HUES64 (cell line): ENCODE results near the gene SEBOX.

ENCODE experiments used
- H3K27ac ChIP-seq: 2 replicates; pipeline ENCODE4 v1.7.0; 2013; ENCODE audit warnings: low read depth, low read length, inconsistent platforms
- H3K27me3 ChIP-seq: 2 replicates; pipeline ENCODE4 v1.6.1; 2013; ENCODE audit warnings: mild to moderate bottlenecking, low read length; ENCODE audit not compliant: insufficient read depth
- H3K36me3 ChIP-seq: 2 replicates; pipeline ENCODE4 v1.6.1; 2013; ENCODE audit warnings: mild to moderate bottlenecking, low read length; ENCODE audit not compliant: insufficient read depth
- H3K4me1 ChIP-seq: 2 replicates; pipeline ENCODE4 v1.6.1; 2013; ENCODE audit warnings: mild to moderate bottlenecking, low read length, moderate library complexity; ENCODE audit not compliant: insufficient read depth
- H3K4me3 ChIP-seq: 2 replicates; pipeline ENCODE4 v1.5.1; 2013; ENCODE audit warnings: mild to moderate bottlenecking, low read length, moderate library complexity
- H3K9ac ChIP-seq: 2 replicates; pipeline ENCODE4 v1.6.1; 2013; ENCODE audit warnings: mild to moderate bottlenecking, low read depth, low read length
- H3K9me3 ChIP-seq: 2 replicates; pipeline ENCODE4 v1.6.1; 2013; ENCODE audit warnings: low read depth, low read length; ENCODE audit not compliant: insufficient read depth
- WGBS: fragments of 150-250, 120-280 bp; methylation state at CpG from one replicate; pipeline ENCODE4 v1.1.7; 2013; ENCODE audit warnings: missing lambda C conversion rate; 5-methylcytosine and 5-hydroxymethylcytosine counted together

SEBOX gene

GRCh38 chr17:28335959-28336871 lies 28.8 kb downstream of the SEBOX start:
- 1% methylated on average over 28 of the region's 29 CpGs for WGBS
- Histone ChIP-seq H3K4me3 (peak overlapping the region; percentile 92), H3K4me1 (peaks cover 12% of the 10 kb centered on the region; the same call in 1 of the 2 replicates), H3K36me3 (peaks cover 21% of the 10 kb centered on the region), H3K27me3 (no peaks in the 10 kb centered on the region), H3K9me3 (no peaks in the 10 kb centered on the region), H3K9ac (peak overlapping the region; percentile 81), H3K27ac (peak overlapping the region; percentile 84)

- H3K9me3 ChIP-seq, result no peaks in the 10 kb centered on the region
- peak within 1 kb of the TSS; percentile 92 for H3K4me3 ChIP-seq
- peaks cover 12% of the 10 kb centered on the region; the same call in 1 of the 2 replicates for H3K4me1 ChIP-seq
- H3K27me3 ChIP-seq, result no peaks in the 10 kb centered on the region
- under 1% methylated on average over 62 of the region's 62 CpGs for WGBS
- peak within 1 kb of the TSS; percentile 84 for H3K27ac ChIP-seq
- peaks cover 13% of the 10 kb centered on the region for H3K36me3 ChIP-seq
- H3K9ac ChIP-seq, result peak within 1 kb of the TSS; percentile 81
Observed at GRCh38 chr17:28335201-28335958, 29.6 kb downstream of the SEBOX start, which contains the start of the genes IFT20 and TNFAIP1. Gene IFT20, minus strand, starts transcription at chr17:28335472. Its CDS starts 3,487 bp downstream, at chr17:28331985. Gene TNFAIP1, plus strand, starts transcription at chr17:28335761. Its CDS starts 3,761 bp downstream, at chr17:28339522.

DNA sequence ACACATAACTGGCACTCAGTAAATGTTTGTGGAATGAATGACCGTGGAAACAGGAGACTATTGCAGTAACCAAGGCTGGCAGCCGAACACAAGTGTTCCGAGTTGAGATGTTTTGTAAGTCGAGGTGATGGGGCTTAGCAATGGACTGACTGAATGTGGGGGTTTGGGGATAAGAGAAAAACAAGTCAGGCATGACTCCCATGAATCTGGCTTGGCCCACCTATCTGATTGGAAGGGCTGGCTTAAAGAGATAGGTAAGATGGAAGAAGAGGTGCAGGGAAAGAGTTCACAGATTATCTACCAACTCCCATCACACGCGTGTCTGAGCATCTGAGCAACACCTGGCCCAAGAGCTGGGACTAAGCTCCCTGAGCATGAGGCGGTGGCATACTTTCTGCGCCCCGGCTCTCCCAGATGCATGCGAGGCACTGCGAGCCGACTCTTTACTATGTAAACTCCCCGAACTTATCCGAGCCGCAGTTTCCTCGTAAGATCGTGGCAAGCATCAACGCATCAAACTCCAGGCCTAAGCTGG lies 30.3 kb downstream of the SEBOX start:
- Histone ChIP-seq H3K9me3 (no peaks in the 10 kb centered on the region), H3K27ac (peak overlapping the region; percentile 6; the same call in 1 of the 2 replicates), H3K36me3 (peaks cover 7% of the 10 kb centered on the region; the same call in 1 of the 2 replicates), H3K4me1 (peaks cover 12% of the 10 kb centered on the region; the same call in 1 of the 2 replicates), H3K9ac (peak overlapping the region; percentile 49), H3K27me3 (no peaks in the 10 kb centered on the region), H3K4me3 (peak overlapping the region; percentile 92)
- 18% methylated on average over 18 of the region's 18 CpGs for WGBS

DNA sequence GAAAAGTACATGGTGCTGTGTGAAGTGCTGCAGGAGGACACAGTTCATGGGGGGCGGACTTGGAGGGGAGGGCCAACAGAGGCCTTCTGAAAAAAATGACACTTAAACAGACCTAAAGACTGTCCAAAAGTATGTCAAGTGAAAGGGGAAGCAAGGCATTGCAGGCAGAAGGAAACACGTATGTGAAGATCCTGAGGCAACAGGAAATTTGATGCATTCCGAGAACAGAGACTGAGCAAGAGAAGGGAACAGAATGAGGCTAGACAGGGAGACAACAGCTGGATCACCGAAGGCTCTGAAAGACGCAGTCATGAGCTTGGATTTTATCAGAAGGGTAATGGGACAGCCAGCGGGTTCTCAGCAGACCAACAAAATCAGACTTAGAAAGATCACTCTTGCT lies 30.8 kb downstream of the SEBOX start:
- Histone ChIP-seq H3K9me3 (no peaks in the 10 kb centered on the region), H3K4me3 (peak overlapping the region; percentile 92), H3K27me3 (no peaks in the 10 kb centered on the region), H3K36me3 (peaks cover 8% of the 10 kb centered on the region), H3K9ac (0 out of 2 replicates have a peak overlapping the region, but pooled peaks have one; percentile 49), H3K27ac (no peak overlapping the region), H3K4me1 (peaks cover 12% of the 10 kb centered on the region; the same call in 1 of the 2 replicates)
- WGBS, result 81% methylated on average over 6 of the region's 6 CpGs

DNA sequence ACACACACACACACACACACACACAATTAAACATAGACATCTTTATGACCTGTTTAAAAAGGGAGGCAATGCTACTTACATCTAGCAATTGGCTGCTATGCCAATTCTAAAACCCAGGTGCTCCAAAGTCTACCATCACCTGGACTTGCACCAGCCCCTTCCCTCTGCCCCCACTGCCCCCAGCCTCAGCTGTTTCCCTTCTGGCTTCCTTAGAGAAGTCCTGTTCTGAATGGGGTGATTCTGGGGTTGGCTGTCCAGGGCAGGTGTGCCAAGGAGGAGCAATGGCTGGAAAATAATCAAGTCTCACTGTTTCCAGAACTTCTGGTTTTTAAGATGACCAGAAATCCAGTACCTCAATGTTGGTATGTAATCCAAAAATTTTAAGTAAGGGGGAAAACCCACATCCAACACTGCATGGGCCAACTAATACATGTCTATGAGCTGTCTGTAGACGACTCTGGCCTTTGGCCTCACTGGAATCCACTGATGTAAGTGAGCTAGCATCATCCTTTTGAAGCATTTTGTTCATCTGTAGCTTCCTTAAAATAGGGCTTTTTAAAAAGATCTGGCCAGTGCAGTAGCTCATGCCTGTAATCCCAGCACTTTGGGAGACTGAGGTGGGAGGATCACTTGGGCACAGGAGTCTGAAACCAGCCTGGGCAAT lies 31.8 kb downstream of the SEBOX start:
- no peak overlapping the region for H3K27ac ChIP-seq
- no peaks in the 10 kb centered on the region for H3K9me3 ChIP-seq
- no peaks in the 10 kb centered on the region for H3K27me3 ChIP-seq
- 88% methylated on average over 1 of the region's 1 CpG for WGBS
- peaks cover 12% of the 10 kb centered on the region; the same call in 1 of the 2 replicates for H3K4me1 ChIP-seq
- H3K9ac ChIP-seq, result no peak overlapping the region
- H3K4me3 ChIP-seq, result no peak overlapping the region
- peaks cover 18% of the 10 kb centered on the region for H3K36me3 ChIP-seq

DNA sequence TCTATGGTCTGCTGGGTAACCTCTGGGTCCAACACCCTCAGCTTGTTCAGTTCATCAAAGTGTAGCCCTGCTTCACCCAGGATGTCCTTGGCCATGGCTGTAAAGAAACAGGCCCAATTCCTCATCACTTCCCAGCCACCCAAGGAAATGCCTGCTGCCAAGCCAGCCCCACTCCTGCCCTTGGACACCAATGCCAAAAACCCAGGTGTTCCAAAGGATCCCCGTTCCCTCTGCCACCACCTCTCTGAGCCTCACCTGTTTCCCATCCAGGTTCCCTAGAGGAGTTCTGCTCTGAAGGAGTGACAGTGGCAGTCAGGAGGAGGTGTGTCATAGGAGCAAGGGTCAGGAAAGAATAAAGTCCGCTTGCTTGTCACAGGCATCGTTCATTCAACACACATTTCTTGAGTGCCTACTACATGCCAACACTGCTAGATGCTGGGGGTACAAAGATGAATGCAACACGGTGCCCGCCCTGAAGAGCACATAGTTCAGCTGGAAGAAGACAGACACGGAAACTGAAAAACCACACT lies 33.0 kb downstream of the SEBOX start:
- no peaks in the 10 kb centered on the region for H3K9me3 ChIP-seq
- peaks cover 8% of the 10 kb centered on the region; the same call in 1 of the 2 replicates for H3K4me1 ChIP-seq
- no peak overlapping the region for H3K9ac ChIP-seq
- no peaks in the 10 kb centered on the region for H3K27me3 ChIP-seq
- H3K4me3 ChIP-seq, result no peak overlapping the region
- no peak overlapping the region for H3K27ac ChIP-seq
- 91% methylated on average over 6 of the region's 6 CpGs for WGBS
- H3K36me3 ChIP-seq, result peaks cover 31% of the 10 kb centered on the region

DNA sequence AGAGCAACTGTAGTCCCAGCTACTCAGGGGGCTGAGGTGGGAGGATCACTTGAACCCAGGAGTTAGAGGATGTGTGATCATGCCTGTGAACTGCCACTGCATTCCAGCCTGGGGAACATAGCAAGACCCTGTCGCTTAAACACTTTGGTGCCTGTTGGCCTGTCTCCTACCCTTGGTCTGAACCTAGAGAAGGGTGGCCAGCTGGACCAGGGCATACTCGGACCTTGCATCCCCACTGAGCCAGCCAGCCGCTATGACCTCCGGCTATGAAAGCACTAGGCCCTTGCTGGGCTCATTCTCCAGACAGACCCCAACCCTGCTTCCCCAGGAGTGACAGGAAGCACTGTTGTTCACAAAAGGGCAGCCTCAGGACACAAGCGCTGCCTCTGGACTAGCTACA lies 34.3 kb downstream of the SEBOX start:
- 91% methylated on average over 5 of the region's 5 CpGs for WGBS
- Histone ChIP-seq H3K4me3 (no peak overlapping the region), H3K36me3 (peaks cover 43% of the 10 kb centered on the region), H3K9me3 (no peaks in the 10 kb centered on the region), H3K9ac (no peak overlapping the region), H3K27me3 (no peaks in the 10 kb centered on the region), H3K4me1 (0 out of 2 replicates have a peak, but pooled peaks cover 3% of the 10 kb centered on the region), H3K27ac (no peak overlapping the region)

DNA sequence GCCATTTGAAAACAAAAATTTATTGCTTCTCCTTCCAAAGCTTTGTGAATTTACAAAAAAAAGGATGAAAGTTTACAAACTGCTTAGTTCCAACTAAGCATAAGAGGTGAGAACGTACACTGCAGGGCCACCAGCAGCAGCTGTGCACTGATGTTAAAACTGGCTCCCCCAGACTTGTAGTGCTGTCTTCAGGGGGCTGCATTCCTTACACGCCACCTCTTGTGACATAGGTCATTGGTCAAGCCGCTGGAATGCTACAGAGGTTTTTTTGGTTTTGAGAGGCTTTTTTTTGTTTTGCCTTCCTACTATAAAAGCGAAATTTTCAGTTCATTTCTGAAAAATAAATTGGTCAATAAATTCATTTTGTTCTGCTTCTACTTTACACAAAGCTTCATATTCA lies 36.7 kb downstream of the SEBOX start:
- Histone ChIP-seq H3K36me3 (peaks cover 53% of the 10 kb centered on the region), H3K9ac (no peak overlapping the region), H3K27ac (peak overlapping the region; percentile 30; the same call in 1 of the 2 replicates), H3K9me3 (no peaks in the 10 kb centered on the region), H3K4me1 (peaks cover 7% of the 10 kb centered on the region; the same call in 1 of the 2 replicates), H3K27me3 (no peaks in the 10 kb centered on the region), H3K4me3 (no peak overlapping the region)
- 77% methylated on average over 3 of the region's 4 CpGs for whole genome bisulfite sequencing

GRCh38 chr17:28327709-28328108 lies 37.3 kb downstream of the SEBOX start:
- WGBS, result 89% methylated on average over 3 of the region's 3 CpGs
- Histone ChIP-seq H3K27me3 (no peaks in the 10 kb centered on the region), H3K4me3 (no peak overlapping the region), H3K36me3 (peaks cover 56% of the 10 kb centered on the region), H3K9me3 (no peaks in the 10 kb centered on the region), H3K9ac (no peak overlapping the region), H3K27ac (no peak overlapping the region), H3K4me1 (peaks cover 7% of the 10 kb centered on the region; the same call in 1 of the 2 replicates)

DNA sequence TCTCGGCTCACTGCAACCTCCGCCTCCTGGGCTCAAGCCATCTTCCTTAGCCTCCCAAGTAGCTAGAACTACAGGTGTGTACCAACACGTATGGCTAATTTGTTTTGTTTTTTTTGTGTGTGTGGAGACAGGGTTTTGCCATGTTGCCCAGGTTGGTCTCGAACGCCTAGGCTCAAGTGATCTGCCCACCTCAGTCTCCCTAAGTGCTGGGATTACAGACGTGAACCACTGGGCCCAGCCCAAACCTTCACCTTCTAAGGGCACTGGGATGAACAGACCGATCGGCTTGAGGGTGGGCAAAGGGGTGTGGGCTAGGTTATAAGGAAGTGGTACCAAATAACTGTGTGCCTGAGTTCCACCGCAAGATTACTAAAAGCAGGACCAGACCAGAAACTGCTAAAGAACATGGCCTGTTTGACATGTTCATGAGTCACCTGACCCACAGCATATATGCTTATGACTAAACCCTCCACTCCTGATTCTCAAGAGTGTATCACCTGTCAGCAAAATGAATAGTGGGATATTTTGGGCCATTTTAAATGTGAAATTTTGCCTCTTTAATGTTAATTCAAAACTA lies 37.9 kb downstream of the SEBOX start:
- WGBS, result 98% methylated on average over 9 of the region's 9 CpGs
- Histone ChIP-seq H3K4me3 (no peak overlapping the region), H3K27me3 (no peaks in the 10 kb centered on the region), H3K36me3 (peaks cover 61% of the 10 kb centered on the region), H3K27ac (no peak overlapping the region), H3K9me3 (no peaks in the 10 kb centered on the region), H3K4me1 (peaks cover 7% of the 10 kb centered on the region; the same call in 1 of the 2 replicates), H3K9ac (no peak overlapping the region)
